Suprapubic skin (tissue), 4 donors: ENCODE data around the gene ITIH2. TPM values are rescaled to one million over a fixed set of nuclear protein-coding genes. Genes with fewer than 3 reads are reported as not detected.

Source experiments
- DNase-seq, 2 donors: peaks; one replicate each; pipeline ENCODE4 v3.0.0-alpha.2; 2019; ENCODE audit warnings: low spot score in 2 of 2
- H3K27ac ChIP-seq: fragments of 200-600 bp; sonication (generic); one replicate; pipeline ENCODE4 v1.5.1; 2019
- H3K27me3 ChIP-seq: fragments of 200-600 bp; sonication (generic); one replicate; pipeline ENCODE4 v1.5.1; 2019
- H3K36me3 ChIP-seq: fragments of 200-600 bp; sonication (generic); one replicate; pipeline ENCODE4 v1.5.1; 2019
- H3K4me1 ChIP-seq: fragments of 200-600 bp; sonication (generic); one replicate; pipeline ENCODE4 v1.5.1; 2019
- H3K4me3 ChIP-seq: fragments of 200-600 bp; sonication (generic); one replicate; pipeline ENCODE4 v1.5.1; 2019; ENCODE audit warnings: mild to moderate bottlenecking
- H3K9me3 ChIP-seq: fragments of 200-600 bp; sonication (generic); one replicate; pipeline ENCODE4 v1.5.1; 2019
- CTCF ChIP-seq, 2 donors: fragments of 200-600 bp in 1 of 2; fragments of 450-650 bp in 1 of 2; sonication (generic) in 1 of 2; IDR thresholded peaks; one replicate each; pipeline ENCODE4 v1.5.1; 2016 to 2019; ENCODE audit warnings: antibody characterized with exemption in 2 of 2, mild to moderate bottlenecking in 1 of 2, moderate library complexity in 1 of 2
- EP300 ChIP-seq: sonication (generic); formaldehyde crosslinking; IDR thresholded peaks from one replicate; pipeline ENCODE4 v1.6.1; 2017; ENCODE audit warnings: antibody characterized with exemption
- POLR2A ChIP-seq, 2 donors: fragments of 450-650 bp; IDR thresholded peaks; one replicate each; pipeline ENCODE4 v1.6.1; 2017; ENCODE audit warnings: antibody characterized with exemption in 2 of 2, mild to moderate bottlenecking in 2 of 2, moderate library complexity in 2 of 2
- POLR2AphosphoS5 ChIP-seq, 3 donors: sonication (generic); formaldehyde crosslinking; IDR thresholded peaks; one replicate each; pipeline ENCODE4 v1.6.1; 2017; ENCODE audit warnings: antibody characterized with exemption in 3 of 3
- WGBS: methylation state at CpG from one replicate; pipeline ENCODE4 v1.1.5; 2018; 5-methylcytosine and 5-hydroxymethylcytosine counted together
- total RNA-seq, 4 donors: library from RNA; depleted of rRNA; stranded (reverse); fragments of >200 nt; gene quantifications; one replicate each; pipeline ENCODE4 v1.1.0, GENCODE V29; 2016

Gene ITIH2
- total RNA-seq, 4 donors from 2014 or later, result 0.24 TPM; not detected in 3

- Histone ChIP-seq H3K27ac (no peak overlapping the region), H3K9me3 (peaks cover 10% of the 10 kb centered on the region), H3K36me3 (no peaks in the 10 kb centered on the region), H3K27me3 (peaks cover under 1% of the 10 kb centered on the region), H3K4me1 (no peaks in the 10 kb centered on the region), H3K4me3 (no peak overlapping the region)
- WGBS, result 72% methylated on average over 3 of the region's 3 CpGs
- no peak for TF ChIP-seq POLR2A (IDR thresholded peaks at IDR 0.05)
- TF ChIP-seq POLR2AphosphoS5 (IDR thresholded peaks at IDR 0.05), result no peak
- TF ChIP-seq EP300, result no peak
- TF ChIP-seq CTCF (IDR thresholded peaks at IDR 0.05), result no peak
- no peak for DNase-seq
Observed at GRCh38 chr10:7696545-7696944, 6.6 kb upstream of the ITIH2 start.

GRCh38 chr10:7697426-7697825 lies 5.7 kb upstream of the ITIH2 start:
- Histone ChIP-seq H3K27me3 (peaks cover 9% of the 10 kb centered on the region), H3K4me1 (no peaks in the 10 kb centered on the region), H3K9me3 (peaks cover 2% of the 10 kb centered on the region), H3K27ac (no peak overlapping the region), H3K36me3 (no peaks in the 10 kb centered on the region), H3K4me3 (no peak overlapping the region)
- DNase-seq, result no peak
- TF ChIP-seq POLR2AphosphoS5 (IDR thresholded peaks at IDR 0.05), result no peak
- 73% methylated on average over 8 of the region's 8 CpGs for WGBS

GRCh38 chr10:7700577-7701125 lies 2.5 kb upstream of the ITIH2 start:
- 49% methylated on average over 2 of the region's 2 CpGs for WGBS
- DNase-seq, result no peak
- no peak for TF ChIP-seq EP300
- no peaks in the 10 kb centered on the region for H3K9me3 ChIP-seq
- peaks cover 30% of the 10 kb centered on the region for H3K27me3 ChIP-seq
- no peak overlapping the region for H3K27ac ChIP-seq
- H3K4me3 ChIP-seq, result no peak overlapping the region
- H3K36me3 ChIP-seq, result no peaks in the 10 kb centered on the region
- H3K4me1 ChIP-seq, result no peaks in the 10 kb centered on the region

GRCh38 chr10:7701158-7701742 lies 1.9 kb upstream of the ITIH2 start:
- TF ChIP-seq CTCF (IDR thresholded peaks at IDR 0.05) (no peak), POLR2A (IDR thresholded peaks at IDR 0.05) (no peak), POLR2AphosphoS5 (IDR thresholded peaks at IDR 0.05) (no peak), EP300 (no peak)
- no peak for DNase-seq
- H3K36me3 ChIP-seq, result no peaks in the 10 kb centered on the region
- H3K4me1 ChIP-seq, result no peaks in the 10 kb centered on the region
- no peak overlapping the region for H3K27ac ChIP-seq
- WGBS, result 82% methylated on average over 8 of the region's 8 CpGs
- H3K9me3 ChIP-seq, result no peaks in the 10 kb centered on the region
- no peak overlapping the region for H3K4me3 ChIP-seq
- H3K27me3 ChIP-seq, result peaks cover 36% of the 10 kb centered on the region

GRCh38 chr10:7702288-7702812 lies 766 bp upstream of the ITIH2 start:
- Histone ChIP-seq H3K27me3 (peaks cover 39% of the 10 kb centered on the region), H3K9me3 (no peaks in the 10 kb centered on the region), H3K4me3 (no peak overlapping the region), H3K27ac (no peak overlapping the region), H3K36me3 (no peaks in the 10 kb centered on the region), H3K4me1 (no peaks in the 10 kb centered on the region)
- TF ChIP-seq POLR2A (IDR thresholded peaks at IDR 0.05), result no peak
- TF ChIP-seq EP300, result no peak
- no peak for DNase-seq
- 87% methylated on average over 4 of the region's 4 CpGs for WGBS

GRCh38 chr10:7704071-7705016 lies 1.2 kb downstream of the ITIH2 start:
- DNase-seq, result no peak
- H3K4me1 ChIP-seq, result no peaks in the 10 kb centered on the region
- H3K27ac ChIP-seq, result no peak overlapping the region
- TF ChIP-seq EP300 (no peak), POLR2AphosphoS5 (IDR thresholded peaks at IDR 0.05) (no peak), CTCF (IDR thresholded peaks at IDR 0.05) (no peak), POLR2A (IDR thresholded peaks at IDR 0.05) (no peak)
- H3K27me3 ChIP-seq, result peaks cover 44% of the 10 kb centered on the region
- no peaks in the 10 kb centered on the region for H3K9me3 ChIP-seq
- H3K4me3 ChIP-seq, result no peak overlapping the region
- WGBS, result 66% methylated on average over 8 of the region's 8 CpGs
- no peaks in the 10 kb centered on the region for H3K36me3 ChIP-seq
